ENCODE measurements around the gene CHMP4A.
A peak's percentile ranks its signal among the peaks of the same experiment; 100 is the strongest.

Gene CHMP4A

GRCh38 chr14:24162093-24162492 lies 51.2 kb downstream of the CHMP4A start:
- peak overlapping the region; percentile 58 to 67 for H3K4me3 ChIP-seq (replicated peaks in 1 of 2; ENCODE audit: low read depth in 2 of 2, low read length in 2 of 2)
- TF ChIP-seq, protein P1, sequence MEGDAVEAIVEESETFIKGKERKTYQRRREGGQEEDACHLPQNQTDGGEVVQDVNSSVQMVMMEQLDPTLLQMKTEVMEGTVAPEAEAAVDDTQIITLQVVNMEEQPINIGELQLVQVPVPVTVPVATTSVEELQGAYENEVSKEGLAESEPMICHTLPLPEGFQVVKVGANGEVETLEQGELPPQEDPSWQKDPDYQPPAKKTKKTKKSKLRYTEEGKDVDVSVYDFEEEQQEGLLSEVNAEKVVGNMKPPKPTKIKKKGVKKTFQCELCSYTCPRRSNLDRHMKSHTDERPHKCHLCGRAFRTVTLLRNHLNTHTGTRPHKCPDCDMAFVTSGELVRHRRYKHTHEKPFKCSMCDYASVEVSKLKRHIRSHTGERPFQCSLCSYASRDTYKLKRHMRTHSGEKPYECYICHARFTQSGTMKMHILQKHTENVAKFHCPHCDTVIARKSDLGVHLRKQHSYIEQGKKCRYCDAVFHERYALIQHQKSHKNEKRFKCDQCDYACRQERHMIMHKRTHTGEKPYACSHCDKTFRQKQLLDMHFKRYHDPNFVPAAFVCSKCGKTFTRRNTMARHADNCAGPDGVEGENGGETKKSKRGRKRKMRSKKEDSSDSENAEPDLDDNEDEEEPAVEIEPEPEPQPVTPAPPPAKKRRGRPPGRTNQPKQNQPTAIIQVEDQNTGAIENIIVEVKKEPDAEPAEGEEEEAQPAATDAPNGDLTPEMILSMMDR (IDR thresholded peaks at IDR 0.05; ENCODE audit: low read depth, low read length): no peak
- DNase-seq (ENCODE audit: low read depth in 2 of 2): peak; percentile 33 to 46

DNA sequence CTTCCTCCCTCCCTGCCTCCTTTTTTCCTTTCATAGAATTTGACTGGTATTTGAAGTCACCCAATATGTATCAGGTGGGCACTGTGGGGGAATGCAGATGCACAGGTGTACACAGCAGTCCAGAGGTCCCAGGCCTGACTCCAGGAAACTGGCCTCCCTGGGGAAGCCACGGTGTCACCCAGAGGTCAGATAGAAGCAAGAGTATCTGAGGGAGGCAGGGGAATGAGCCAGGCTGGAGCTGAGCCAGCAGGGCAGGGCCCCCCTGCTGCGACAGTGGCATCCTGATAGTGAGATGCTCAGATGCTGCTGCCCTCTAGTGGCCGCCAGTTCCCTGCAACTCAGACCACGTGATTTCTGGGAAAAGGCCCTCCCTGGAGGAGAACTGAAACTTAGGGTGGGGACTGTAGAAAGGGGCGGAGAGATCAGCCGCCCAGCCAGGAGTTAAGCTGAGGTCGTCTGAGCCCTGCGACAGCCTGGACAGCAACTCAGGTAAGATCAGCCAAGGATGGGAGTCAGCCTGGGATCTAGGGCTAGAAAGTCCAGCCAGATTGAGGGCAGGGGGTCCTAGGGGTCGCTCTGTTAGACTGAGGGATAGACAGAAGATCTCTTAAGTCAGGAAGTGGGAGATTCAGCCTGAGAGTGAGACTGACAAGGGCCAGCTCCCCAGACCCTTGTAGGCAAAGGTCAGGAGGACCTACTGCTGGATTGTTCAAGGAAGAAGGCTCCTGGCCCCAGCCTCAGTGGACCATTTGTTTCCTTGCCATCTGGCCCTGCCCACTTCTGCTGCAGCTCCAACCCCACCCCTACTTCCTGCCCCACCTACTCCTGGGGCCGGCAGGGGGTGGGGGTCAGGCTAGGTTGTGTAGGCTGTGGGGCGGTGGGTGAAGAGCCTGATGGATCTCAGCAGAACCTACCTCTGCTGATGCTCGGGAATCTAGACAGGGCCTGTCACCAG lies 52.2 kb downstream of the CHMP4A start, which contains the start of gene IRF9:
Gene IRF9, plus strand, starts transcription at position 416 of the 955 bp plus-strand sequence. CDS start 880 bp downstream, outside the sequence.
- peak; percentile 96 for DNase-seq (ENCODE audit: low read depth in 2 of 2)
- H3K4me3 ChIP-seq (replicated peaks in 1 of 2; ENCODE audit: low read depth in 2 of 2, low read length in 2 of 2): peak within 1 kb of the TSS; percentile 58 to 67
- TF ChIP-seq, protein P1 (IDR thresholded peaks at IDR 0.05; ENCODE audit: low read depth, low read length): peak; percentile 93

DNA sequence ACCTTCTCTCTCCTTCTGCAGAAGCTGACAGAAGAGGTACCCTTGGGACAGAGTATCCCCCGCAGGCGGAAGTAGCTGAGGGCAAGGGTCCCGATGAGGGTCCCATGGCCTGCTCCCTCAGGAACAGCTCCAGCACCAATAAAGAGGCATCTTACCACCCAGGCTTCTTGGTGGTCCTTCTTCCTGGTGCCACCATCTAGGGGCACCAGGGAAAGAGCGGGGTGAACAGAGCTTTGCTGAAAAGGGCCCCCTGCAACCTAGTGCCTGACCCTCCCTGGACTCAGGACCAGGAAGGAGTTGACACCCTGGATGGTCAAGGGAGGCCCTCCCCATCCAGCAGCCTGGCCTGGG lies 52.8 kb downstream of the CHMP4A start:
- TF ChIP-seq, protein P1 (IDR thresholded peaks at IDR 0.05; ENCODE audit: low read depth, low read length): no peak
- no peak overlapping the region for H3K4me3 ChIP-seq (replicated peaks in 1 of 2; ENCODE audit: low read depth in 2 of 2, low read length in 2 of 2)
- no peak for DNase-seq (ENCODE audit: low read depth in 2 of 2)

DNA sequence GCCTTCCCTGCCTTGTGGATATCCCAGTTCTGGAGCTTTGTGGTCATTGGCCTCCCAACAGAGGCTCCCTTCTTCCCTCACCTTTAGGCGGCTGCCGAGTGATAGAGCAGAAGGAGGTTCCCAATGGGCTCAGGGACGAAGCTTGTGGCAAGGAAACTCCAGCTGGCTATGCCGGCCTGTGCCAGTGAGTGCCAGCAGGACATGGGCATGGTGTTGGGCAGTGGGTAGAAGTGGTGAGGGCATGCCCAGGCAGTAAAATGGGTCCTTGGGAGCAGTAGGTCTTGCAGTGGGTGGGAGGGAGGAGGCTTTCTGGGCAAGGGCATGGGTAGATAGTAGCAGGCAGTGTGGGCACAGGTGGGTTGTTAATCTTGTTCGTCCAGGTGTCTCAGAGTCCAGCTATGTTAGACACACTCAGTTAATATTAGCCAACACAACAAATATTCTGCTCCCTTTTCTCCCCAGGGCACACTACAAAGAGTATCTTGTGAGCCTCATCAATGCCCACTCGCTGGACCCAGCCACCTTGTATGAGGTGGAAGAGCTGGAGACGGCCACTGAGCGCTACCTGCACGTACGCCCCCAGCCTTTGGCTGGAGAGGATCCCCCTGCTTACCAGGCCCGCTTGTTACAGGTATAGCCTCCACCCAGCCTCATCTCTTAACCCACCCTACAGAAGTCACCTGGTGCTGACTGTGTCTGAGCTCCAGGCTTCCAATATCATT lies 53.4 kb downstream of the CHMP4A start:
- no peak overlapping the region for H3K4me3 ChIP-seq (replicated peaks in 1 of 2; ENCODE audit: low read depth in 2 of 2, low read length in 2 of 2)

More for the DNA sequence above, 53.4 kb downstream of the CHMP4A start:
- no peak for DNase-seq (ENCODE audit: low read depth in 2 of 2)
- TF ChIP-seq, protein P1 (IDR thresholded peaks at IDR 0.05; ENCODE audit: low read depth, low read length): no peak
